GM12872 (cell line): ENCODE results near the gene TAF15.

Source experiments
- TF ChIP-seq, protein P1 (sequence below): IDR thresholded peaks from 3 replicates; pipeline ENCODE4 v1.5.1; 2011; ENCODE audit warnings: low read depth, mild to moderate bottlenecking, low read length, moderate library complexity; ENCODE audit not compliant: insufficient read depth

TAF15 gene

DNA sequence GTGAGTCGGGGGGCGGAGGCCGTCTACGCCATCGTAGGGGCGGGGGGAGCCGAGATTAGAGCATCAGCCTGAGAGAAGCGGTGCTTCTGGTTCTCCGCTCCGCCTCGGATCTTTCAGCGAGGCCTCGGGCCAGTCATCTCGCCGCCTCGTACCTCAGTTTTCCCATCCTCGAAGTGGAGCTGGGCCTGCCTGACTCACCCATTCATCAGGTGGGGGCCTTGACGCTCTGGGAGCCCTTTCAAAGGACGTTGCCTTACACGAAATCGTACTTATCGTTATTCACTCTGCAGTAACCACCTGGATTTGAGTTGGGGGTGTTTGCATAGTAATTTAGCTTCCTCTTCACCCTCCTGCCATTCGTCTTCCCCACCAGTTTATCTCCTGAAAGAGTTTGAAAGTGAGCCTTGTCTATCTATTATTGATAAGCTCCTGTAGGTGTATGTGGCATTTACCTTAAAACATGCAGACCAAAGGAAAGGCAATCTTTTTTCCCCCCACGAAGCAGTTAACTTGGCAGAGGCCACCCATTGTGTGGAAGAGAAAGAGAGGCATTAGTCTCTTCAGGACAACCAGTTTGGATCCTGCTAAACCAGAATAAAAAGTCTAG is 674 bp downstream of the TAF15 start:
- TF ChIP-seq, protein P1, sequence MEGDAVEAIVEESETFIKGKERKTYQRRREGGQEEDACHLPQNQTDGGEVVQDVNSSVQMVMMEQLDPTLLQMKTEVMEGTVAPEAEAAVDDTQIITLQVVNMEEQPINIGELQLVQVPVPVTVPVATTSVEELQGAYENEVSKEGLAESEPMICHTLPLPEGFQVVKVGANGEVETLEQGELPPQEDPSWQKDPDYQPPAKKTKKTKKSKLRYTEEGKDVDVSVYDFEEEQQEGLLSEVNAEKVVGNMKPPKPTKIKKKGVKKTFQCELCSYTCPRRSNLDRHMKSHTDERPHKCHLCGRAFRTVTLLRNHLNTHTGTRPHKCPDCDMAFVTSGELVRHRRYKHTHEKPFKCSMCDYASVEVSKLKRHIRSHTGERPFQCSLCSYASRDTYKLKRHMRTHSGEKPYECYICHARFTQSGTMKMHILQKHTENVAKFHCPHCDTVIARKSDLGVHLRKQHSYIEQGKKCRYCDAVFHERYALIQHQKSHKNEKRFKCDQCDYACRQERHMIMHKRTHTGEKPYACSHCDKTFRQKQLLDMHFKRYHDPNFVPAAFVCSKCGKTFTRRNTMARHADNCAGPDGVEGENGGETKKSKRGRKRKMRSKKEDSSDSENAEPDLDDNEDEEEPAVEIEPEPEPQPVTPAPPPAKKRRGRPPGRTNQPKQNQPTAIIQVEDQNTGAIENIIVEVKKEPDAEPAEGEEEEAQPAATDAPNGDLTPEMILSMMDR: no peak

DNA sequence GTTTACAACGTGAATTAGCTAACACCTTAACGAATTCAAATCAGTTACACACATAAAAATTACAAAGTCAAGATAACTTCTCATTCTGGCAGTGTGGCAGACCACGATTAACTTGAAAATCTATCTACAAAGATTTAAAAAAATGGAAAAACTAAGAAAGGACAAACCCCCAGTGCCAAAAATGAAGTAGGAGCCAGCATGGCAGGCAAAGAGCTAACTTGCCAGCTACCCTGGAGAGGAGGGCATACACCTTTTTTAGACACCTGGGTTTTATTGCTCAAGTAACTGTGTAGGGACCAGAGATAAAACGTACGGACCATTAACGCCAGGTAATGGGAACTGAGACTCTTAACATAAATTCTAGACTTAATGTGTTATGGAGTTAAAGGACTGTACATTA is 2.5 kb downstream of the TAF15 start:
- TF ChIP-seq, protein P1: no peak

GRCh38 chr17:35812456-35812855 is 3.2 kb downstream of the TAF15 start:
- TF ChIP-seq, protein P1: no peak

DNA sequence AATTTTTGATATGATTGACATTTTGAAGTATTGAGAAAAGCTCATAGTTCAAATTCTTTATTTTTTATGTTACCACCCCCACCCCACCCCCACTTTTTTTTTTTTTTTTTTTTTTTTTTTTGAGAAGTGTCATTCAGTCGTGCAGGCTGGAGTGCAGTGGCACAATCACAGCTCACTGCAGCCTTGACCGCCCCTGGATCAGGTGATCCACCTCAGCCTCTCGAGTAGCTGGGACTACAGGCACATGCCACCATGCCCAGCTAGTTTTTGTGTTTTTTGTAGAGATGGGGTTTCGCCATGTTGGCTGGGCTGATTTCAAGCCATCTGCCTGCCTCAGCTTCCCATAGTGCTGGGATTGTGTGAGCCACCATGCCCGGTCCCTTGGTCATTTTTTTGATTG is 7.4 kb downstream of the TAF15 start:
- TF ChIP-seq, protein P1: no peak

DNA sequence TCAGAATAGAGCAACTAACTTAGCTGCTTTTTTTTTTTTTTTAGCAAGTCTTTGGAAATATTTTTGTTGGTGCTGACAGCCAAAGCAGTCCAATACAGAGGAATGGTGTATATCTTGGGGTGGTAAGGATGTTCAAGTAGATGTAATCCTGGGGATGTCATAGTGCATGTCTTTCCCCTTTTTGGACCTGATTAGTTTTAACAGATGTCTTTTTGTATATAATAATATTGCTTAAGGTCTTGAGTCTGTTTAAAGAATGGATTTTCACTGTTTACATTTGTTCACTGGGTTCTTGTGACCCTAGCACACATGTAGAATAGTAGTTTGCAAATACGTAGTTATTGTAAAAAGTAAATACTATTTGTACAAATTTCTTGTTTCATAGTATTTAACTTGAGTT is 7.9 kb downstream of the TAF15 start:
- TF ChIP-seq, protein P1: no peak

- TF ChIP-seq, protein P1: no peak
These were observed 10.2 kb downstream of the TAF15 start for GRCh38 chr17:35819455-35819854.

DNA sequence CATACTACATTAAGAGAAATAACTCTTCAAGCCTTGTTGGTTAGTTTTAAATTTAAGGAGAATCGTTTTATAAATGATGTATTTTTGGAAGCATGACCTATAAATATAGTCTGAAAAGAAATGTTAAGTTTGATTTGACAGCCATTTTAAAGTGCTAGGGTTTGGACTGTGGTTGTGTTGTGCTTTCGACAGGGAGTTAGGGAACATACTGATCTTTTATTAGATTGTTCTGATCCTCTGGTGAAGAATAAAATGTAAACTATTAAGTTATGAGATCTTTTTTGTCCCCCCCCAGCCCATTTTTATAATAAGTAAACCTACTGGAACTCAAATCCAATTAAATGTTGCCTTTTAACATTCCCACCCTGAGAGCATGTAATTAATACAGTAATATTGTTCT is 12.0 kb downstream of the TAF15 start:
- TF ChIP-seq, protein P1: no peak

DNA sequence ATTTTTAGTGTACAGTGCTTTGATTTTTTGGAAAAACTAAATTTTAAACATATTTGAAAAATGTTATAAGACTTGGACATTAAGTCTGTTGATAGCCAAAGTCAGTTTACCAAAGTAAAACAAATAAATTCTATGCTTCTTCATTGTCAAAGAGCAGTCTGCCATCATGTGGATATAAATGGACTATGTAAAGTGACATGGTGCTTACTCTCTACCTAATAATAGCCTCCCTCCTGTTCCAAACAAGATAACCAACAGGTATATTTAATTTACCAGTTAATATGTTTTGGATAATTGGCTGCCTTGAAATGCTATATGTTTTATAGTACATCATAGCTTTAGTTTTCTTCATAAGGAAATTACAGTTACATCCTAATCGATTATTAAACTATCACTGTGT is 15.9 kb downstream of the TAF15 start:
- TF ChIP-seq, protein P1: no peak
